GM23338 (cell line): ENCODE measurements around the gene NTRK3. TPM values are rescaled to one million over a fixed set of nuclear protein-coding genes. Genes with fewer than 3 reads are reported as not detected.

ENCODE experiments used
- ATAC-seq: fragments of 200-7000 bp; cut with Tn5 transposase; 3 replicates; pipeline ENCODE4 v1.9.1; 2020
- DNase-seq: peaks from one replicate; pipeline ENCODE4 v3.0.0-alpha.2; 2015; ENCODE audit warnings: low spot score
- H2AFZ ChIP-seq: fragments of 200-600 bp; sonication (generic); 2 replicates; pipeline ENCODE4 v1.8.0; 2016; ENCODE audit warnings: antibody characterized with exemption, mild to moderate bottlenecking, moderate library complexity
- H3F3A ChIP-seq: fragments of 200-600 bp; sonication (generic); replicated peaks from 2 replicates; pipeline ENCODE4 v1.8.0; 2017; ENCODE audit warnings: antibody characterized with exemption, mixed run types, low read depth
- H3K27ac ChIP-seq: fragments of 200-600 bp; sonication (generic); 2 replicates; pipeline ENCODE4 v1.6.1; 2016; ENCODE audit warnings: low read depth
- H3K27me3 ChIP-seq: fragments of 200-600 bp; sonication (generic); 2 replicates; pipeline ENCODE4 v1.8.0; 2016; ENCODE audit warnings: mild to moderate bottlenecking, mixed run types, moderate library complexity; ENCODE audit not compliant: insufficient read depth
- H3K36me3 ChIP-seq: fragments of 200-600 bp; sonication (generic); 2 replicates; pipeline ENCODE4 v1.8.0; 2016; ENCODE audit warnings: mild to moderate bottlenecking; ENCODE audit not compliant: insufficient read depth
- H3K4me1 ChIP-seq: fragments of 200-600 bp; sonication (generic); 2 replicates; pipeline ENCODE4 v1.8.0; 2016; ENCODE audit warnings: mild to moderate bottlenecking, moderate library complexity; ENCODE audit not compliant: insufficient read depth
- H3K4me2 ChIP-seq: fragments of 200-600 bp; sonication (generic); 2 replicates; pipeline ENCODE4 v1.7.1; 2017; ENCODE audit warnings: mixed run types
- H3K4me3 ChIP-seq: fragments of 200-600 bp; sonication (generic); 2 replicates; pipeline ENCODE4 v1.6.1; 2016; ENCODE audit warnings: mixed run types
- H3K79me2 ChIP-seq: fragments of 200-600 bp; sonication (generic); replicated peaks from 2 replicates; pipeline ENCODE4 v1.8.0; 2017; ENCODE audit warnings: mild to moderate bottlenecking; ENCODE audit not compliant: insufficient read depth
- H3K9me2 ChIP-seq: fragments of 200-600 bp; sonication (generic); 2 replicates; pipeline ENCODE4 v1.8.0; 2017; ENCODE audit not compliant: insufficient read depth
- H4K20me1 ChIP-seq: fragments of 200-600 bp; sonication (generic); replicated peaks from 2 replicates; pipeline ENCODE4 v1.8.0; 2017; ENCODE audit warnings: mild to moderate bottlenecking; ENCODE audit not compliant: insufficient read depth
- H3K27ac Mint-ChIP-seq: 2 replicates; pipeline ENCODE4 v1.8.0; 2020; ENCODE audit warnings: inconsistent platforms, mild to moderate bottlenecking, moderate library complexity, mixed read lengths
- H3K27me3 Mint-ChIP-seq: 3 replicates; pipeline ENCODE4 v1.8.0; 2022; ENCODE audit warnings: low read depth, mild to moderate bottlenecking, moderate library complexity, mixed read lengths, inconsistent platforms; ENCODE audit not compliant: insufficient read depth, poor library complexity
- H3K36me3 Mint-ChIP-seq: 3 replicates; pipeline ENCODE4 v1.8.0; 2021; ENCODE audit warnings: low read depth, mild to moderate bottlenecking, inconsistent platforms, moderate library complexity, mixed read lengths
- H3K4me1 Mint-ChIP-seq: 3 replicates; pipeline ENCODE4 v1.8.0; 2020; ENCODE audit warnings: mild to moderate bottlenecking, inconsistent platforms, mixed read lengths
- H3K4me3 Mint-ChIP-seq: 3 replicates; pipeline ENCODE4 v1.8.0; 2021; ENCODE audit warnings: moderate library complexity, mild to moderate bottlenecking, inconsistent platforms, mixed read lengths
- H3K9me3 Mint-ChIP-seq: 3 replicates; pipeline ENCODE4 v1.8.0; 2020; ENCODE audit warnings: moderate library complexity, mild to moderate bottlenecking, inconsistent platforms, mixed read lengths
- CREB1 ChIP-seq: fragments of 250-450 bp; sonication (Bioruptor Pico); IDR thresholded peaks from 2 replicates; pipeline ENCODE4 v1.5.0; 2020; ENCODE audit warnings: low read depth, mild to moderate bottlenecking, moderate library complexity
- ETS1 ChIP-seq: IDR thresholded peaks from 2 replicates; pipeline ENCODE4 v1.6.1; 2016; ENCODE audit warnings: antibody characterized with exemption
- EZH2phosphoT487 ChIP-seq: fragments of 200-600 bp; sonication (generic); IDR thresholded peaks from one replicate; pipeline ENCODE4 v1.8.1; 2018; ENCODE audit warnings: antibody characterized with exemption; ENCODE audit not compliant: unreplicated experiment
- JUNB ChIP-seq: IDR thresholded peaks from one replicate; pipeline ENCODE4 v1.6.1; 2016; ENCODE audit warnings: antibody characterized with exemption; ENCODE audit not compliant: unreplicated experiment
- POLR2AphosphoS5 ChIP-seq: IDR thresholded peaks from 2 replicates; pipeline ENCODE4 v1.6.1; 2016; ENCODE audit warnings: antibody characterized with exemption, low read depth
- REST ChIP-seq: IDR thresholded peaks from one replicate; pipeline ENCODE4 v1.6.1; 2018; ENCODE audit warnings: antibody characterized with exemption; ENCODE audit not compliant: unreplicated experiment
- STAT1 ChIP-seq: IDR thresholded peaks from one replicate; pipeline ENCODE4 v1.6.1; 2016; ENCODE audit warnings: antibody characterized with exemption; ENCODE audit not compliant: unreplicated experiment
- ZNF462 ChIP-seq: fragments of 250-450 bp; sonication (Bioruptor Pico); IDR thresholded peaks from 2 replicates; pipeline ENCODE4 v1.5.0; 2020; ENCODE audit warnings: mild to moderate bottlenecking, moderate library complexity
- polyA plus RNA-seq: library from polyadenylated mRNA; unstranded; fragments of >200 nt; fragmentation: Nextera tagmentation; extraction: Ambion mirVana; gene quantifications from 2 replicates; pipeline ENCODE4 v1.2.1, GENCODE V29; 2016
- total RNA-seq: library from RNA; depleted of rRNA; stranded (reverse); fragments of >200 nt; shearing (Covaris generic); gene quantifications from 2 replicates; pipeline ENCODE4 v1.2.3, GENCODE V29; 2014

NTRK3 gene
- total and polyA plus RNA-seq, 2 experiments from 2014 or later, result 3.1 to 5.3 TPM

- no peaks in the 10 kb centered on the region for H3K4me1 Mint-ChIP-seq
Measured at GRCh38 chr15:88225461-88225860, 31.1 kb downstream of the NTRK3 start.

GRCh38 chr15:88223084-88223483, 33.5 kb downstream of the NTRK3 start:
- no peaks in the 10 kb centered on the region for H3K36me3 ChIP-seq
- H3K27ac Mint-ChIP-seq, result no peak overlapping the region
- H2AFZ ChIP-seq, result no peak overlapping the region
- no peak overlapping the region for H3K4me3 Mint-ChIP-seq
- no peak overlapping the region for H3K4me2 ChIP-seq
- H3K4me1 ChIP-seq, result no peaks in the 10 kb centered on the region
- H3K36me3 Mint-ChIP-seq, result no peaks in the 10 kb centered on the region
- no peak for ATAC-seq
- H3K79me2 ChIP-seq, result no peaks in the 10 kb centered on the region
- peaks cover 4% of the 10 kb centered on the region for H3K27me3 Mint-ChIP-seq
- DNase-seq, result no peak
- no peaks in the 10 kb centered on the region for H3K27me3 ChIP-seq
- H3K4me1 Mint-ChIP-seq, result no peaks in the 10 kb centered on the region
- no peaks in the 10 kb centered on the region for H4K20me1 ChIP-seq
- H3K9me3 Mint-ChIP-seq, result no peaks in the 10 kb centered on the region
- no peak overlapping the region for H3K27ac ChIP-seq
- no peaks in the 10 kb centered on the region for H3K9me2 ChIP-seq
- no peak overlapping the region for H3K4me3 ChIP-seq
- H3F3A ChIP-seq, result no peaks in the 10 kb centered on the region
- TF ChIP-seq ETS1 (no peak), CREB1 (CRISPR knock-in tag) (no peak), POLR2AphosphoS5 (no peak), ZNF462 (CRISPR knock-in tag) (no peak), EZH2phosphoT487 (no peak), JUNB (no peak), STAT1 (no peak)

More at GRCh38 chr15:88225461-88225860, 31.1 kb downstream of the NTRK3 start:
- no peak for ATAC-seq
- no peaks in the 10 kb centered on the region for H3K27me3 ChIP-seq
- no peaks in the 10 kb centered on the region for H3F3A ChIP-seq
- Mint-ChIP-seq H3K27ac (no peak overlapping the region), H3K27me3 (peaks cover 4% of the 10 kb centered on the region), H3K4me3 (no peak overlapping the region), H3K36me3 (no peaks in the 10 kb centered on the region), H3K9me3 (no peaks in the 10 kb centered on the region; the same call in 2 of the 3 replicates)
- no peak overlapping the region for H3K27ac ChIP-seq
- H3K4me2 ChIP-seq, result no peak overlapping the region
- no peak for DNase-seq
- no peaks in the 10 kb centered on the region for H4K20me1 ChIP-seq
- no peak for TF ChIP-seq REST
- no peak for TF ChIP-seq JUNB
- no peak overlapping the region for H3K4me3 ChIP-seq
- H3K36me3 ChIP-seq, result no peaks in the 10 kb centered on the region
- H3K9me2 ChIP-seq, result peaks cover 14% of the 10 kb centered on the region; the same call in 1 of the 2 replicates
- H3K4me1 ChIP-seq, result no peaks in the 10 kb centered on the region
- no peak overlapping the region for H2AFZ ChIP-seq
- H3K79me2 ChIP-seq, result no peaks in the 10 kb centered on the region
